GM18873 (cell line): ENCODE measurements around the gene PTPRG.

Experiments
- ATAC-seq: cut with Tn5 transposase; IDR thresholded peaks from one replicate; pipeline ENCODE4 v1.9.1; 2021; ENCODE audit warnings: mild to moderate bottlenecking, moderate library complexity, moderate number of reproducible peaks; ENCODE audit not compliant: unreplicated experiment, low FRiP score

The PTPRG gene

GRCh38 chr3:62110443-62111225 lies 549.3 kb downstream of the PTPRG start:
- ATAC-seq: no peak

GRCh38 chr3:62113092-62113491 lies 551.7 kb downstream of the PTPRG start:
- ATAC-seq: no peak

- no peak for ATAC-seq
These were observed 553.4 kb downstream of the PTPRG start for GRCh38 chr3:62114763-62115162.

- no peak for ATAC-seq
These were observed 556.7 kb downstream of the PTPRG start for GRCh38 chr3:62117903-62118548.

- ATAC-seq: no peak
These were observed 557.8 kb downstream of the PTPRG start for GRCh38 chr3:62119139-62119538.

GRCh38 chr3:62122819-62123218 lies 561.4 kb downstream of the PTPRG start:
- no peak for ATAC-seq

GRCh38 chr3:62125380-62125779 lies 564.0 kb downstream of the PTPRG start:
- ATAC-seq: no peak

- ATAC-seq: no peak
These were observed 565.7 kb downstream of the PTPRG start for GRCh38 chr3:62127116-62127515.

- ATAC-seq: no peak
These were observed 566.7 kb downstream of the PTPRG start for GRCh38 chr3:62128051-62128450.

GRCh38 chr3:62128681-62129080 lies 567.3 kb downstream of the PTPRG start:
- ATAC-seq: no peak

GRCh38 chr3:62131050-62131449 lies 569.7 kb downstream of the PTPRG start:
- ATAC-seq: no peak

- ATAC-seq: no peak
These were observed 570.2 kb downstream of the PTPRG start for GRCh38 chr3:62131620-62132019.

- no peak for ATAC-seq
These were observed 570.7 kb downstream of the PTPRG start for GRCh38 chr3:62132027-62132602.

- no peak for ATAC-seq
These were observed 571.6 kb downstream of the PTPRG start for GRCh38 chr3:62133015-62133414.

GRCh38 chr3:62134061-62134496 lies 572.7 kb downstream of the PTPRG start:
- ATAC-seq: no peak

- no peak for ATAC-seq
These were observed 574.4 kb downstream of the PTPRG start for GRCh38 chr3:62135741-62136140.

GRCh38 chr3:62139957-62140356 lies 578.6 kb downstream of the PTPRG start:
- no peak for ATAC-seq

- ATAC-seq: no peak
These were observed 581.1 kb downstream of the PTPRG start for GRCh38 chr3:62142331-62143085.

GRCh38 chr3:62143843-62144450 lies 582.6 kb downstream of the PTPRG start:
- ATAC-seq: no peak

- no peak for ATAC-seq
These were observed 583.1 kb downstream of the PTPRG start for GRCh38 chr3:62144482-62144881.
